ENCODE data around the gene GALNTL6. TPM values are rescaled to one million over a fixed set of nuclear protein-coding genes. Genes with fewer than 3 reads are reported as not detected.
A peak's percentile ranks its signal among the peaks of the same experiment; 100 is the strongest.

Gene GALNTL6
- total and polyA plus RNA-seq, 9 of the 15 experiments (the other 6 are each of a cell fraction or from before 2014, with no cell fraction given): 0.18 to 0.50 (median 0.29) TPM

GRCh38 chr4:173009129-173009823 lies 1196.1 kb downstream of the GALNTL6 start (continued):
- no peak for TF ChIP-seq PRPF4 (IDR thresholded peaks at IDR 0.05; ENCODE audit: insufficient read depth, low read depth, low read length, poor library complexity, severe bottlenecking)
- no peak for TF ChIP-seq ZC3H11A (IDR thresholded peaks at IDR 0.05; ENCODE audit: low read depth, low read length)
- no peak for TF ChIP-seq ZNF586 (CRISPR knock-in tag; conservative IDR thresholded peaks at IDR 0.05)
- TF ChIP-seq YY1 (IDR thresholded peaks at IDR 0.05; ENCODE audit: borderline replicate concordance in 1 of 3, control insufficient read depth in 1 of 3, extremely low read depth in 1 of 3, insufficient read depth in 3 of 3, insufficient read length in 1 of 3, insufficient replicate concordance in 2 of 3, low read depth in 1 of 3, low read length in 2 of 3): no peak
- TF ChIP-seq EGR1 (conservative IDR thresholded peaks at IDR 0.05): no peak
- no peak for TF ChIP-seq ZBTB43 (CRISPR knock-in tag; IDR thresholded peaks at IDR 0.05)
- TF ChIP-seq NCOR1 (IDR thresholded peaks at IDR 0.05): no peak
- TF ChIP-seq TFAM (CRISPR knock-in tag; conservative IDR thresholded peaks at IDR 0.05): no peak
- TF ChIP-seq ARID2 (IDR thresholded peaks at IDR 0.05): no peak
- no peak for TF ChIP-seq STAT5A (IDR thresholded peaks at IDR 0.05; ENCODE audit: borderline replicate concordance, low read length)
- TF ChIP-seq ZNF766 (CRISPR knock-in tag; conservative IDR thresholded peaks at IDR 0.05): no peak
- TF ChIP-seq ZZZ3 (IDR thresholded peaks at IDR 0.05): no peak
- TF ChIP-seq JUNB (CRISPR knock-in tag; conservative IDR thresholded peaks at IDR 0.05): no peak
- TF ChIP-seq MYC (IDR thresholded peaks at IDR 0.05; ENCODE audit: low read depth, low read length): no peak
- TF ChIP-seq MYC (CRISPR knock-in tag; IDR thresholded peaks at IDR 0.05; ENCODE audit: borderline replicate concordance, low read depth): no peak
- no peak for TF ChIP-seq JUND (IDR thresholded peaks at IDR 0.05; ENCODE audit: borderline replicate concordance, low read depth, low read length)
- 0 out of 3 replicates have a peak, but pooled peaks have one; percentile 42 for TF ChIP-seq JUND (tag; IDR thresholded peaks at IDR 0.05; ENCODE audit: borderline replicate concordance, low read depth, low read length)
- no peak for TF ChIP-seq ZNF282 (CRISPR knock-in tag; IDR thresholded peaks at IDR 0.05)
- TF ChIP-seq ZNF76 (CRISPR knock-in tag; IDR thresholded peaks at IDR 0.05; ENCODE audit: borderline replicate concordance): no peak
- no peak for TF ChIP-seq CBFA2T2 (conservative IDR thresholded peaks at IDR 0.05)

Measured in K562 (cell line).